ENCODE data around the gene RETREG2. TPM values are rescaled to one million over a fixed set of nuclear protein-coding genes. Genes with fewer than 3 reads are reported as not detected.

RETREG2 gene
- total RNA-seq, 1 donor from 2014 or later = 32.9 TPM

- peak overlapping the region; percentile 53 for H3K4me3 Mint-ChIP-seq
- Histone ChIP-seq H3K9ac (no peak overlapping the region), H3K9me3 (ENCODE audit: low read depth) (no peaks in the 10 kb centered on the region), H3K4me1 (peaks cover 9% of the 10 kb centered on the region), H3K27me3 (no peaks in the 10 kb centered on the region), H3K36me3 (no peaks in the 10 kb centered on the region), H4K20me1 (ENCODE audit: low read depth) (peaks cover 15% of the 10 kb centered on the region), H3K4me3 (no peak overlapping the region), H3K4me2 (no peak overlapping the region), H3F3A (ENCODE audit: low read depth) (peaks cover 25% of the 10 kb centered on the region), H3K27ac (no peak overlapping the region), H2AFZ (replicated peaks) (no peak overlapping the region), H3K79me2 (ENCODE audit: low read depth) (peaks cover 18% of the 10 kb centered on the region)
- H3K4me1 Mint-ChIP-seq = peaks cover 17% of the 10 kb centered on the region
- H3K9me3 Mint-ChIP-seq = no peaks in the 10 kb centered on the region
- no peak overlapping the region for H3K27ac Mint-ChIP-seq
- DNase-seq (ENCODE audit: low spot score) = no peak
- peaks cover 7% of the 10 kb centered on the region for H3K27me3 Mint-ChIP-seq (ENCODE audit: insufficient read depth, low read depth)
- peaks cover 20% of the 10 kb centered on the region for H3K36me3 Mint-ChIP-seq
- TF ChIP-seq EZH2 (IDR thresholded peaks at IDR 0.05) = no peak
- TF ChIP-seq CTCF (IDR thresholded peaks at IDR 0.05) = no peak
- TF ChIP-seq EZH2phosphoT487 (IDR thresholded peaks at IDR 0.05) = no peak
These were observed 2.9 kb downstream of the RETREG2 start for GRCh38 chr2:219180961-219181360.

- peaks cover 20% of the 10 kb centered on the region for H3K36me3 Mint-ChIP-seq
- peaks cover 7% of the 10 kb centered on the region for H3K27me3 Mint-ChIP-seq (ENCODE audit: insufficient read depth, low read depth)
- no peaks in the 10 kb centered on the region for H3K9me3 Mint-ChIP-seq
- H3K4me1 Mint-ChIP-seq = peaks cover 15% of the 10 kb centered on the region
- Histone ChIP-seq H3K9me3 (ENCODE audit: low read depth) (no peaks in the 10 kb centered on the region), H3K27ac (no peak overlapping the region), H3F3A (ENCODE audit: low read depth) (peaks cover 20% of the 10 kb centered on the region), H3K9ac (no peak overlapping the region), H3K79me2 (ENCODE audit: low read depth) (peaks cover 15% of the 10 kb centered on the region), H2AFZ (replicated peaks) (no peak overlapping the region), H4K20me1 (ENCODE audit: low read depth) (peaks cover 11% of the 10 kb centered on the region), H3K4me3 (no peak overlapping the region), H3K4me2 (no peak overlapping the region), H3K4me1 (peaks cover 7% of the 10 kb centered on the region), H3K36me3 (no peaks in the 10 kb centered on the region), H3K27me3 (no peaks in the 10 kb centered on the region)
- TF ChIP-seq EZH2 (IDR thresholded peaks at IDR 0.05) (no peak), CTCF (IDR thresholded peaks at IDR 0.05) (no peak), EZH2phosphoT487 (IDR thresholded peaks at IDR 0.05) (no peak)
- DNase-seq (ENCODE audit: low spot score) = no peak
- no peak overlapping the region for H3K4me3 Mint-ChIP-seq
- no peak overlapping the region for H3K27ac Mint-ChIP-seq
These were observed 3.5 kb downstream of the RETREG2 start for GRCh38 chr2:219181531-219181930.

DNA sequence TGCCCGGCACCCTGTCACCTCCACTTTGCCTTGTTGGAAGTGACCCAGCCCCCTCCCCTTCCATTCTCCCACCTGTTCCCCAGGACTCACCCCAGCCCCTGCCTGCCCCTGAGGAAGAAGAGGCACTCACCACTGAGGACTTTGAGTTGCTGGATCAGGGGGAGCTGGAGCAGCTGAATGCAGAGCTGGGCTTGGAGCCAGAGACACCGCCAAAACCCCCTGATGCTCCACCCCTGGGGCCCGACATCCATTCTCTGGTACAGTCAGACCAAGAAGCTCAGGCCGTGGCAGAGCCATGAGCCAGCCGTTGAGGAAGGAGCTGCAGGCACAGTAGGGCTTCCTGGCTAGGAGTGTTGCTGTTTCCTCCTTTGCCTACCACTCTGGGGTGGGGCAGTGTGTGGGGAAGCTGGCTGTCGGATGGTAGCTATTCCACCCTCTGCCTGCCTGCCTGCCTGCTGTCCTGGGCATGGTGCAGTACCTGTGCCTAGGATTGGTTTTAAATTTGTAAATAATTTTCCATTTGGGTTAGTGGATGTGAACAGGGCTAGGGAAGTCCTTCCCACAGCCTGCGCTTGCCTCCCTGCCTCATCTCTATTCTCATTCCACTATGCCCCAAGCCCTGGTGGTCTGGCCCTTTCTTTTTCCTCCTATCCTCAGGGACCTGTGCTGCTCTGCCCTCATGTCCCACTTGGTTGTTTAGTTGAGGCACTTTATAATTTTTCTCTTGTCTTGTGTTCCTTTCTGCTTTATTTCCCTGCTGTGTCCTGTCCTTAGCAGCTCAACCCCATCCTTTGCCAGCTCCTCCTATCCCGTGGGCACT is 4.5 kb downstream of the RETREG2 start:
- Histone ChIP-seq H3K4me3 (no peak overlapping the region), H3K4me2 (no peak overlapping the region), H3K27me3 (no peaks in the 10 kb centered on the region), H4K20me1 (ENCODE audit: low read depth) (peaks cover 11% of the 10 kb centered on the region), H2AFZ (replicated peaks) (no peak overlapping the region), H3K79me2 (ENCODE audit: low read depth) (peaks cover 15% of the 10 kb centered on the region), H3K9me3 (ENCODE audit: low read depth) (no peaks in the 10 kb centered on the region), H3K27ac (no peak overlapping the region), H3K9ac (no peak overlapping the region), H3K36me3 (no peaks in the 10 kb centered on the region), H3K4me1 (peaks cover 7% of the 10 kb centered on the region), H3F3A (ENCODE audit: low read depth) (peaks cover 10% of the 10 kb centered on the region)
- Mint-ChIP-seq H3K4me1 (peaks cover 14% of the 10 kb centered on the region), H3K4me3 (no peak overlapping the region), H3K9me3 (no peaks in the 10 kb centered on the region), H3K27ac (no peak overlapping the region), H3K36me3 (peaks cover 20% of the 10 kb centered on the region), H3K27me3 (ENCODE audit: insufficient read depth, low read depth) (peaks cover 7% of the 10 kb centered on the region)
- TF ChIP-seq EZH2phosphoT487 (IDR thresholded peaks at IDR 0.05) (no peak), CTCF (IDR thresholded peaks at IDR 0.05) (no peak), EZH2 (IDR thresholded peaks at IDR 0.05) (no peak)
- no peak for DNase-seq (ENCODE audit: low spot score)

Data from neural progenitor cell (in vitro differentiated cells).